ES-I3 (cell line): ENCODE results near the gene AHSA1.

Experiments
- H3K36me3 ChIP-seq: 2 replicates; pipeline ENCODE4 v1.6.1; 2013; ENCODE audit warnings: mild to moderate bottlenecking, low read length, control low read depth, moderate library complexity; ENCODE audit not compliant: insufficient read depth
- H3K4me1 ChIP-seq: 2 replicates; pipeline ENCODE4 v1.6.1; 2013; ENCODE audit warnings: mild to moderate bottlenecking, control low read depth, low read length; ENCODE audit not compliant: insufficient read depth
- H3K9ac ChIP-seq: 2 replicates; pipeline ENCODE4 v1.6.1; 2013; ENCODE audit warnings: low read depth, mild to moderate bottlenecking, low read length, moderate library complexity
- H3K9me3 ChIP-seq: 2 replicates; pipeline ENCODE4 v1.6.1; 2013; ENCODE audit warnings: mild to moderate bottlenecking, low read length, moderate library complexity; ENCODE audit not compliant: control insufficient read depth, insufficient read depth

AHSA1 gene

GRCh38 chr14:77509366-77509765 lies 51.5 kb downstream of the AHSA1 start:
- peaks cover 5% of the 10 kb centered on the region; the same call in 1 of the 2 replicates for H3K36me3 ChIP-seq
- H3K9me3 ChIP-seq: no peaks in the 10 kb centered on the region
- H3K4me1 ChIP-seq: no peaks in the 10 kb centered on the region
- no peak overlapping the region for H3K9ac ChIP-seq

GRCh38 chr14:77511486-77512162 lies 53.7 kb downstream of the AHSA1 start:
- no peaks in the 10 kb centered on the region for H3K4me1 ChIP-seq
- H3K9ac ChIP-seq: no peak overlapping the region
- H3K36me3 ChIP-seq: peaks cover 5% of the 10 kb centered on the region; the same call in 1 of the 2 replicates
- no peaks in the 10 kb centered on the region for H3K9me3 ChIP-seq

- H3K36me3 ChIP-seq: peaks cover 18% of the 10 kb centered on the region
- no peaks in the 10 kb centered on the region for H3K4me1 ChIP-seq
- no peaks in the 10 kb centered on the region for H3K9me3 ChIP-seq
- no peak overlapping the region for H3K9ac ChIP-seq
These were observed 58.2 kb downstream of the AHSA1 start for GRCh38 chr14:77516126-77516525.
